Naive thymus-derived CD4-positive, alpha-beta T cell (primary cell): ENCODE measurements around the gene PLIN4. TPM values are rescaled to one million over a fixed set of nuclear protein-coding genes. Genes with fewer than 3 reads are reported as not detected.
"Not testable (repeated sequence)": the region's sequence is repeated elsewhere in the genome, so short reads cannot be mapped to it uniquely, and the experiment has no call there.

Experiments
- ATAC-seq: fragments of 150-1000 bp; cut with Tn5 transposase; 2 replicates; pipeline ENCODE4 v1.10.0; 2021; ENCODE audit warnings: mild to moderate bottlenecking, moderate library complexity
- CTCF ChIA-PET: fragments of 350-600 bp; sonication (Branson Sonifier 250); formaldehyde crosslinking; loops from one replicate; lab custom pipeline; 2021; ENCODE audit warnings: antibody characterized with exemption; lab: Charles Lee
- POLR2A ChIA-PET: fragments of 350-600 bp; sonication (Branson Sonifier 250); formaldehyde crosslinking; loops from one replicate; lab custom pipeline; 2021; ENCODE audit warnings: antibody characterized with exemption, inconsistent platforms; lab: Charles Lee
- DNase-seq, 9 donors: peaks; one replicate each; pipeline versions ENCODE4 v3.0.0 to v3.0.0-alpha.2; 2020 to 2022; ENCODE audit warnings: mixed read lengths in 1 of 9
- H3K27ac ChIP-seq: one replicate; pipeline ENCODE4 v1.7.0; 2013; ENCODE audit warnings: mild to moderate bottlenecking, low read depth, low read length, moderate library complexity
- H3K27me3 ChIP-seq, 2 donors: one replicate each; pipeline ENCODE4 v1.7.0; 2013; ENCODE audit warnings: low read length in 2 of 2, mild to moderate bottlenecking in 2 of 2, moderate library complexity in 2 of 2; ENCODE audit not compliant: control insufficient read depth in 2 of 2, insufficient read depth in 2 of 2
- H3K36me3 ChIP-seq, 3 experiments: 1 replicate in 2 of 3; 2 replicates in 1 of 3; pipeline ENCODE4 v1.7.0; 2013; ENCODE audit warnings: low read length in 3 of 3, mild to moderate bottlenecking in 3 of 3, moderate library complexity in 1 of 3; ENCODE audit not compliant: insufficient read depth in 3 of 3, control insufficient read depth in 2 of 3
- H3K4me1 ChIP-seq, 2 donors: one replicate each; pipeline ENCODE4 v1.7.0; 2013; ENCODE audit warnings: low read length in 2 of 2, mild to moderate bottlenecking in 2 of 2, moderate library complexity in 1 of 2; ENCODE audit not compliant: control insufficient read depth in 2 of 2, insufficient read depth in 2 of 2
- H3K4me3 ChIP-seq: 2 replicates; pipeline ENCODE4 v1.7.0; 2013; ENCODE audit warnings: mild to moderate bottlenecking, low read length
- H3K9me3 ChIP-seq, 3 experiments: 1 replicate in 2 of 3; 2 replicates in 1 of 3; pipeline ENCODE4 v1.7.0; 2013; ENCODE audit warnings: low read length in 3 of 3; ENCODE audit not compliant: control insufficient read depth in 2 of 3
- H3K27ac Mint-ChIP-seq, 9 donors: one replicate each; pipeline ENCODE4 v1.8.0; 2020 to 2022; ENCODE audit warnings: mixed read lengths in 9 of 9, mild to moderate bottlenecking in 8 of 9, moderate library complexity in 5 of 9, inconsistent platforms in 2 of 9
- H3K27me3 Mint-ChIP-seq, 5 donors: one replicate each; pipeline ENCODE4 v1.8.0; 2021 to 2022; ENCODE audit warnings: mixed read lengths in 5 of 5, mild to moderate bottlenecking in 1 of 5
- H3K36me3 Mint-ChIP-seq, 5 donors: one replicate each; pipeline ENCODE4 v1.8.0; 2020 to 2022; ENCODE audit warnings: mixed read lengths in 5 of 5, mild to moderate bottlenecking in 3 of 5, inconsistent platforms in 1 of 5
- H3K4me1 Mint-ChIP-seq, 7 donors: one replicate each; pipeline ENCODE4 v1.8.0; 2020 to 2022; ENCODE audit warnings: mixed read lengths in 7 of 7, mild to moderate bottlenecking in 3 of 7, inconsistent platforms in 1 of 7
- H3K4me3 Mint-ChIP-seq, 10 donors: one replicate each; pipeline ENCODE4 v1.8.0; 2020 to 2022; ENCODE audit warnings: mild to moderate bottlenecking in 10 of 10, mixed read lengths in 10 of 10, moderate library complexity in 6 of 10, inconsistent platforms in 2 of 10
- H3K9me3 Mint-ChIP-seq, 11 donors: one replicate each; pipeline ENCODE4 v1.8.0; 2020 to 2022; ENCODE audit warnings: mixed read lengths in 11 of 11, mild to moderate bottlenecking in 4 of 11, inconsistent platforms in 1 of 11, moderate library complexity in 1 of 11
- intact Hi-C, 2 donors: fragments of 100-400 bp; cut with micrococcal nuclease; formaldehyde crosslinking; loops; one replicate each; pipeline ENCODE4 v1.15.1; 2023
- polyA plus RNA-seq, 2 donors: library from polyadenylated mRNA; unstranded; fragments of 300-500 nt; fragmentation: Illumina TruSeq; gene quantifications; one replicate each; pipeline ENCODE4 v1.2.3, GENCODE V29; 2021
- total RNA-seq, 6 experiments: library from RNA in 5 of 6; stranded (reverse) in 5 of 6; gene quantifications; 1 replicate in 5 of 6; 2 replicates in 1 of 6; pipeline ENCODE4 v1.2.3 and lab custom pipeline; 2021 to 2026

PLIN4 gene, protein sequence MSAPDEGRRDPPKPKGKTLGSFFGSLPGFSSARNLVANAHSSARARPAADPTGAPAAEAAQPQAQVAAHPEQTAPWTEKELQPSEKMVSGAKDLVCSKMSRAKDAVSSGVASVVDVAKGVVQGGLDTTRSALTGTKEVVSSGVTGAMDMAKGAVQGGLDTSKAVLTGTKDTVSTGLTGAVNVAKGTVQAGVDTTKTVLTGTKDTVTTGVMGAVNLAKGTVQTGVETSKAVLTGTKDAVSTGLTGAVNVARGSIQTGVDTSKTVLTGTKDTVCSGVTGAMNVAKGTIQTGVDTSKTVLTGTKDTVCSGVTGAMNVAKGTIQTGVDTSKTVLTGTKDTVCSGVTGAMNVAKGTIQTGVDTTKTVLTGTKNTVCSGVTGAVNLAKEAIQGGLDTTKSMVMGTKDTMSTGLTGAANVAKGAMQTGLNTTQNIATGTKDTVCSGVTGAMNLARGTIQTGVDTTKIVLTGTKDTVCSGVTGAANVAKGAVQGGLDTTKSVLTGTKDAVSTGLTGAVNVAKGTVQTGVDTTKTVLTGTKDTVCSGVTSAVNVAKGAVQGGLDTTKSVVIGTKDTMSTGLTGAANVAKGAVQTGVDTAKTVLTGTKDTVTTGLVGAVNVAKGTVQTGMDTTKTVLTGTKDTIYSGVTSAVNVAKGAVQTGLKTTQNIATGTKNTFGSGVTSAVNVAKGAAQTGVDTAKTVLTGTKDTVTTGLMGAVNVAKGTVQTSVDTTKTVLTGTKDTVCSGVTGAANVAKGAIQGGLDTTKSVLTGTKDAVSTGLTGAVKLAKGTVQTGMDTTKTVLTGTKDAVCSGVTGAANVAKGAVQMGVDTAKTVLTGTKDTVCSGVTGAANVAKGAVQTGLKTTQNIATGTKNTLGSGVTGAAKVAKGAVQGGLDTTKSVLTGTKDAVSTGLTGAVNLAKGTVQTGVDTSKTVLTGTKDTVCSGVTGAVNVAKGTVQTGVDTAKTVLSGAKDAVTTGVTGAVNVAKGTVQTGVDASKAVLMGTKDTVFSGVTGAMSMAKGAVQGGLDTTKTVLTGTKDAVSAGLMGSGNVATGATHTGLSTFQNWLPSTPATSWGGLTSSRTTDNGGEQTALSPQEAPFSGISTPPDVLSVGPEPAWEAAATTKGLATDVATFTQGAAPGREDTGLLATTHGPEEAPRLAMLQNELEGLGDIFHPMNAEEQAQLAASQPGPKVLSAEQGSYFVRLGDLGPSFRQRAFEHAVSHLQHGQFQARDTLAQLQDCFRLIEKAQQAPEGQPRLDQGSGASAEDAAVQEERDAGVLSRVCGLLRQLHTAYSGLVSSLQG (N-terminal part only)
- under 1 TPM in 3 of 5 experiments, not detected in 2; 0.11 to 0.24 (median 0.16) TPM for total RNA-seq
- polyA plus RNA-seq, result under 1 TPM; 0.08 to 0.11 TPM
- total RNA-seq (lab: John Stamatoyannopoulos, UW), result not detected

DNA sequence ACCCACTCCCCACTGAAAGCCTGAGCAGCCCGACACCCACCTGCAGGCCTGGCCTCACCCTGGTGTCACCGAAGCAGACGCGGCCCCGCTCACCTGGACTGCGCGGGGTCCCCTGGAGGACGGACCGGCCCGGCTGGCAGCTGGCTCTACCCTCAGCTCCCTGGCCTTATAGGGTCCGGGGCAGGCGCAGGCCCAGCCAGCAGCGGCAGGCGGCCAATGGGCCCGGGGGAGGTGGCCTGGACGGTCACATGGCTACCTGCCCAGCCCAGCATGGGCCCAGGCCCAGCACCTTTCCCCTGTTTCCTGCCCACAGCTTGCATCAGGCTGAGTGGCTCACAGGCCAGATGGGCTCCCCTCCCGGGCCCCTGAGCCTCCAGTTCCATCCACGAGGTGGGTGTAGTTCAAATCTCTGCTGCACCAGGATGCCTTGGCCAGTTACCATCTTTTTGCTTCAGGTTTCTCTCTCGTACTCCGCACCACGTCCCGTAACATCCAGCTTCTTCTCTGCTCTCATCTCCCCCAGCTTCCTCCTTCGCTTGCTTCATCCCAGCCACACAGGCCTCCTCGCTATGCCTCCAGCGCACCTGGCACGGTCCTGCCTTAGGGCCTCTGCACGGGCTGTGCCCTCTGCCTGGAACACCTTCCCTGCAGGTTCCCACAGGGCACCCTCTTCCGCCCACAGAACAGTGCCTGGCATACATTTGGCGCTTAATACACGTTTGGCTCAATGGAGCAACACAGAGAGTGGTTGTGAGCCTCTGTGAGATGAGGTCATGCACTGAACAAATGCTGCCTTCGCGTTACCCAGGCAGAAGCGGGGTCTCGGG lies at the start of gene PLIN4:
PLIN4 (minus strand) TSS at position 142 of the 827 bp plus-strand sequence. CDS start 214 bp downstream, outside the sequence.
- H3K4me3 Mint-ChIP-seq, result no peak within 1 kb of the TSS
- DNase-seq (no peak), ATAC-seq (no peak)
- H3K4me1 ChIP-seq, result no peaks in the 10 kb centered on the region
- ChIA-PET POLR2A (no interaction called here), CTCF (no interaction called here)
- no peaks in the 10 kb centered on the region for H3K36me3 Mint-ChIP-seq
- H3K4me3 ChIP-seq, result no peak within 1 kb of the TSS
- no peak within 1 kb of the TSS for H3K27ac Mint-ChIP-seq
- H3K27me3 ChIP-seq, result no peaks in the 10 kb centered on the region
- intact Hi-C loops, result no loop called here
- peaks cover 0 to 2% (median 0%) of the 10 kb centered on the region in 7 donors for H3K4me1 Mint-ChIP-seq
- H3K27ac ChIP-seq, result no peak within 1 kb of the TSS
- H3K9me3 Mint-ChIP-seq, result no peaks in the 10 kb centered on the region
- H3K9me3 ChIP-seq, result no peaks in the 10 kb centered on the region
- no peaks in the 10 kb centered on the region for H3K36me3 ChIP-seq
- H3K27me3 Mint-ChIP-seq, result peaks cover 0 to 5% (median 0%) of the 10 kb centered on the region in 5 donors

DNA sequence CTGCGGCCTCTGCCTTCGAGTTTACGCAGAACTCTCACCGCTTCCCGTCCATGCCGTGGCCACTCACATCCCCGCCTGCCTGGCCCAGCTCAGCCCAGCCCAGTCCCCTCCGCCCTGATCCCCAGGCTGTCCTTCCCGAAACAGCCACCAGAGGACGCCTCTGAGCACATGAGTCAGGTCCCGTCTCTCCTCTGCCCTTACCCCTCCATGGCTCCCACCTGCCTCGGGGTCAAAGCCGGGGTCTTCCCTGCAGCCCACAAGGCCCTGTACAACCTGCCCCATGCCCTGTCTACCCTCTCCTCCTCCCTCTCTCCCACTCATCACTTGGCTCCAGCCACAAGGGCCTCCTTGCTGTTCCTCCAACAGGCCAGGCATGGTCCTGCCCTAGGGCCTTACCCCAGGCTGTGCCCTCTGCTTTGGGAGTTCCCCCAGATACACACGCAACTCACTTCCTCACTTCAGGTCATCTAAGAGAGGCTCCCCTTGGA lies 49.3 kb upstream of the PLIN4 start:
- Histone ChIP-seq H3K27ac (no peak overlapping the region), H3K27me3 (no peaks in the 10 kb centered on the region), H3K9me3 (no peaks in the 10 kb centered on the region), H3K4me1 (no peaks in the 10 kb centered on the region), H3K36me3 (no peaks in the 10 kb centered on the region), H3K4me3 (no peak overlapping the region)
- ChIA-PET CTCF (interaction anchor here (0.6 to 5.5 kb wide), 3 partner anchors 66 to 1445 kb away, joined by 3 to 40 read pairs (median 5); no protein-coding TSS in a partner anchor), POLR2A (no interaction called here)
- H3K9me3 Mint-ChIP-seq, result peaks cover 0 to 1% (median 0%) of the 10 kb centered on the region in 11 donors
- intact Hi-C loops, result loop anchor here (1.0 kb wide), 1 partner anchor 69 kb away; no protein-coding TSS in a partner anchor
- H3K27ac Mint-ChIP-seq, result no peak overlapping the region
- H3K27me3 Mint-ChIP-seq, result peaks cover 0 to 10% (median 0%) of the 10 kb centered on the region in 5 donors
- no peaks in the 10 kb centered on the region for H3K36me3 Mint-ChIP-seq
- H3K4me1 Mint-ChIP-seq, result peaks cover 0 to 2% (median 0%) of the 10 kb centered on the region in 7 donors
- no peak overlapping the region for H3K4me3 Mint-ChIP-seq
- ATAC-seq (peak; percentile 71), DNase-seq (peak; percentile 33 to 68 (median 53))

DNA sequence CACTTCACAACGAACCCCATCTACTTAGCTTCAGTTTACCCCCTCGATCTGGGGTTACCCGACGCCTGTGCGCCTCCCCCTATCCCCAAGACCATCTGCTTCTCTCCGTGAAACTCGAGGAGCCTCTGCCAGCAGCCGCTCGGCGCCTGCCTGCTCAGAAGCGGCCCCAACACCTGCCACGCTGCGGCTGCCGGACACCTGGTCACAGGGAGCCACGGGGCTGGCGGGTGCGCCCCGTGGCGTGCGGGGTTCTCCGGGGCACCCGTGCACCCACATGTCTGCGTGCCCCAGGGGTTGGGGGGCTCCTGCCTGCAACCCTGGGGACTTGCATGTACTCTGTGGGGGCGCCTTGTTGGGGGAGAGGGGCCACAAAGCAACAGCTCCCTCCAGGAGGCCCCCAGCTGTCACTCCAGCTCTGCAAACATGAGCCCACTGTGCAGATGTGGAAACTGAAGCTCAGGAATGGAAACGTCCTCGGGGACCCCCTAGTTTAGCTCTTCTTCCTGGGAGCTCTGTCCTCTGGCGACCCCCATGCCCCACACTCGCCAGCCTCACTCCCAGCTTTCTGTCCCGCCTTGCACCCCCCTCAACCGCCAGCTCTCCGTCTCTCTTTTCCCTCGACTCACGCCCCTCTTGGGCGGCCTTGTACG lies 48.2 kb upstream of the PLIN4 start:
- Histone ChIP-seq H3K36me3 (no peaks in the 10 kb centered on the region), H3K27me3 (no peaks in the 10 kb centered on the region), H3K4me1 (no peaks in the 10 kb centered on the region), H3K27ac (no peak overlapping the region), H3K9me3 (no peaks in the 10 kb centered on the region), H3K4me3 (no peak overlapping the region)
- peak overlapping the region in 1 of 9 donors; percentile 52 for H3K27ac Mint-ChIP-seq
- CTCF ChIA-PET, result interaction anchor here (1.7 to 5.5 kb wide), 2 partner anchors 67 to 70 kb away, joined by 5 to 40 read pairs; no protein-coding TSS in a partner anchor
- H3K27me3 Mint-ChIP-seq, result peaks cover 0 to 10% (median 0%) of the 10 kb centered on the region in 5 donors
- peaks cover 0 to 1% (median 0%) of the 10 kb centered on the region in 11 donors for H3K9me3 Mint-ChIP-seq
- DNase-seq (no peak), ATAC-seq (no peak)
- no peaks in the 10 kb centered on the region for H3K36me3 Mint-ChIP-seq
- intact Hi-C loops, result loop anchor here (1.0 kb wide), 1 partner anchor 70 kb away; no protein-coding TSS in a partner anchor
- no peak overlapping the region for H3K4me3 Mint-ChIP-seq
- POLR2A ChIA-PET, result no interaction called here
- H3K4me1 Mint-ChIP-seq, result peaks cover 0 to 5% (median 0%) of the 10 kb centered on the region in 7 donors

DNA sequence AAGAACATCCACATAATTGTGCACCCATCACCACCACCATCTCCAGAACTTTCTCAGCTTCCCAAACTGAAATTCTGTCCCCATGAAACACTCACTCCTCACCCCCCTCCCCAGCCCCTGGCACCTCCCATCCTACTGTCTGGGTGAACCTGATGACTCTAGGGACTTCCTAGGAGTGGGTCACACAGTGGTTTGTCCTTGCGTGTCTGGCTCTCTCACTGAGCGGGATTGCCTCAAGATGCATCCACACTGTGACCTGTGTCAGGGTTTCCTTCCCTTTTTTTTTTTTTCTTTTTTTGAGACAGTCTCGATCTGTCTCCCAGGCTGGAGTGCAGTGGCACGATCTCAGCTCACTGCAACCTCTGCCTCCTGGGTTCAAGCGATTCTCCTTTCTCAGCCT lies 45.3 kb upstream of the PLIN4 start:
- CTCF ChIA-PET, POLR2A ChIA-PET, H3K27ac Mint-ChIP-seq, H3K9me3 ChIP-seq, H3K36me3 Mint-ChIP-seq, H3K9me3 Mint-ChIP-seq, H3K36me3 ChIP-seq, DNase-seq, H3K27ac ChIP-seq, H3K4me1 ChIP-seq, intact Hi-C loops, H3K4me1 Mint-ChIP-seq, H3K27me3 ChIP-seq, H3K4me3 Mint-ChIP-seq, H3K4me3 ChIP-seq: not testable (repeated sequence)
- ATAC-seq, result peak; percentile 80
- peaks cover 0 to 13% (median 0%) of the 10 kb centered on the region in 5 donors for H3K27me3 Mint-ChIP-seq

DNA sequence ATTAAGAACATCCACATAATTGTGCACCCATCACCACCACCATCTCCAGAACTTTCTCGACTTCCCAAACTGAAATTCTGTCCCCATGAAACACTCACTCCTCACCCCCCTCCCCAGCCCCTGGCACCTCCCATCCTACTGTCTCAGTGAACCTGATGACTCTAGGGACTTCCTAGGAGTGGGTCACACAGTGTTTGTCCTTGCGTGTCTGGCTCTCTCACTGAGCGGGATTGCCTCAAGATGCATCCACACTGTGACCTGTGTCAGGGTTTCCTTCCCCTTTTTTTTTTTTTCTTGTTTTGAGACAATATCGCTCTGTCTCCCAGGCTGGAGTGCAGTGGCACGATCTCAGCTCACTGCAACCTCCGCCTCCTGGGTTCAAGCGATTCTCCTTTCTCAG lies 43.8 kb upstream of the PLIN4 start:
- H3K27me3 ChIP-seq, H3K36me3 ChIP-seq, H3K36me3 Mint-ChIP-seq, H3K27me3 Mint-ChIP-seq, H3K27ac ChIP-seq, H3K4me1 ChIP-seq, H3K9me3 ChIP-seq, H3K4me3 ChIP-seq, intact Hi-C loops, DNase-seq, H3K4me3 Mint-ChIP-seq, POLR2A ChIA-PET, H3K27ac Mint-ChIP-seq, H3K9me3 Mint-ChIP-seq: not testable (repeated sequence)
- ATAC-seq, result peak; percentile 85
- H3K4me1 Mint-ChIP-seq, result peaks cover 0 to 10% (median 0%) of the 10 kb centered on the region in 7 donors
- CTCF ChIA-PET, result interaction anchor here (0.6 kb wide), 1 partner anchor 673 kb away, joined by 5 read pairs; no protein-coding TSS in a partner anchor
